Neural cell (in vitro differentiated cells): ENCODE results near the gene REXO5.

Source experiments
- EZH2 ChIP-seq: fragments of 200-600, 300-800 bp; shearing (Covaris generic), sonication (generic); IDR thresholded peaks from 2 replicates; pipeline ENCODE4 v1.6.1; 2014; ENCODE audit warnings: antibody characterized with exemption, low read length, borderline replicate concordance, mild to moderate bottlenecking; ENCODE audit not compliant: insufficient read depth, poor library complexity, severe bottlenecking
- POLR2AphosphoS5 ChIP-seq: IDR thresholded peaks from 2 replicates; pipeline ENCODE4 v1.6.1; 2012
- SMC3 ChIP-seq: fragments of 450-650 bp; conservative IDR thresholded peaks from 2 replicates; pipeline ENCODE4 v1.6.1; 2014; ENCODE audit warnings: antibody characterized with exemption, mild to moderate bottlenecking, moderate library complexity; ENCODE audit not compliant: poor library complexity
- TAF1 ChIP-seq: IDR thresholded peaks from 2 replicates; pipeline ENCODE4 v1.6.1; 2012; ENCODE audit warnings: low read depth
- TF ChIP-seq, protein P1 (sequence below): fragments of 450-650 bp; IDR thresholded peaks from 2 replicates; pipeline ENCODE4 v1.5.1; 2014; ENCODE audit warnings: antibody characterized with exemption, mild to moderate bottlenecking, moderate library complexity; ENCODE audit not compliant: poor library complexity, severe bottlenecking
- TF ChIP-seq, protein P2 (sequence below): IDR thresholded peaks from 2 replicates; pipeline ENCODE4 v1.6.1; 2012; ENCODE audit warnings: borderline replicate concordance

DNA sequence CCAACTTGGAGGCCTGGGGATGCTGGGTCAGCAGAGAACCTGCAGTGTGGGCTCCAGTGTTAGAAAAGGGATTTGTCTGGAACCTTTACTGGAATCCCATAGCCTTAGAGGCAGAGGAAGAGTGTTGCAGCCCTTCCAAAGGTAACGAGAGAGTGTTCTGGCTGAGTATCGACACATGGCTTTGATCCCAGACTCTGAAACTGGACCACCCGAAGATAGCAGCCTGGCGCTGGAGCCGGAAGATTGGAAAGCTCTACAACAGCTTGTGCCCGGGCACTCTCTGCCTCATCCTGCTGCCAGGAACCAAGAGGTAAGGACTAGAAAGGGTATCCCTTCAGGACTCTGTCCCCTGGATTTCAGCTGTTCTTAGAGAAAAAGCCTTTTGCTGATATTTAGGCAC lies 39.7 kb downstream of the REXO5 start:
- TF ChIP-seq, protein P1, sequence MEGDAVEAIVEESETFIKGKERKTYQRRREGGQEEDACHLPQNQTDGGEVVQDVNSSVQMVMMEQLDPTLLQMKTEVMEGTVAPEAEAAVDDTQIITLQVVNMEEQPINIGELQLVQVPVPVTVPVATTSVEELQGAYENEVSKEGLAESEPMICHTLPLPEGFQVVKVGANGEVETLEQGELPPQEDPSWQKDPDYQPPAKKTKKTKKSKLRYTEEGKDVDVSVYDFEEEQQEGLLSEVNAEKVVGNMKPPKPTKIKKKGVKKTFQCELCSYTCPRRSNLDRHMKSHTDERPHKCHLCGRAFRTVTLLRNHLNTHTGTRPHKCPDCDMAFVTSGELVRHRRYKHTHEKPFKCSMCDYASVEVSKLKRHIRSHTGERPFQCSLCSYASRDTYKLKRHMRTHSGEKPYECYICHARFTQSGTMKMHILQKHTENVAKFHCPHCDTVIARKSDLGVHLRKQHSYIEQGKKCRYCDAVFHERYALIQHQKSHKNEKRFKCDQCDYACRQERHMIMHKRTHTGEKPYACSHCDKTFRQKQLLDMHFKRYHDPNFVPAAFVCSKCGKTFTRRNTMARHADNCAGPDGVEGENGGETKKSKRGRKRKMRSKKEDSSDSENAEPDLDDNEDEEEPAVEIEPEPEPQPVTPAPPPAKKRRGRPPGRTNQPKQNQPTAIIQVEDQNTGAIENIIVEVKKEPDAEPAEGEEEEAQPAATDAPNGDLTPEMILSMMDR = no peak
- TF ChIP-seq SMC3 (no peak), TAF1 (no peak), POLR2AphosphoS5 (no peak), EZH2 (no peak)
- TF ChIP-seq, protein P2, sequence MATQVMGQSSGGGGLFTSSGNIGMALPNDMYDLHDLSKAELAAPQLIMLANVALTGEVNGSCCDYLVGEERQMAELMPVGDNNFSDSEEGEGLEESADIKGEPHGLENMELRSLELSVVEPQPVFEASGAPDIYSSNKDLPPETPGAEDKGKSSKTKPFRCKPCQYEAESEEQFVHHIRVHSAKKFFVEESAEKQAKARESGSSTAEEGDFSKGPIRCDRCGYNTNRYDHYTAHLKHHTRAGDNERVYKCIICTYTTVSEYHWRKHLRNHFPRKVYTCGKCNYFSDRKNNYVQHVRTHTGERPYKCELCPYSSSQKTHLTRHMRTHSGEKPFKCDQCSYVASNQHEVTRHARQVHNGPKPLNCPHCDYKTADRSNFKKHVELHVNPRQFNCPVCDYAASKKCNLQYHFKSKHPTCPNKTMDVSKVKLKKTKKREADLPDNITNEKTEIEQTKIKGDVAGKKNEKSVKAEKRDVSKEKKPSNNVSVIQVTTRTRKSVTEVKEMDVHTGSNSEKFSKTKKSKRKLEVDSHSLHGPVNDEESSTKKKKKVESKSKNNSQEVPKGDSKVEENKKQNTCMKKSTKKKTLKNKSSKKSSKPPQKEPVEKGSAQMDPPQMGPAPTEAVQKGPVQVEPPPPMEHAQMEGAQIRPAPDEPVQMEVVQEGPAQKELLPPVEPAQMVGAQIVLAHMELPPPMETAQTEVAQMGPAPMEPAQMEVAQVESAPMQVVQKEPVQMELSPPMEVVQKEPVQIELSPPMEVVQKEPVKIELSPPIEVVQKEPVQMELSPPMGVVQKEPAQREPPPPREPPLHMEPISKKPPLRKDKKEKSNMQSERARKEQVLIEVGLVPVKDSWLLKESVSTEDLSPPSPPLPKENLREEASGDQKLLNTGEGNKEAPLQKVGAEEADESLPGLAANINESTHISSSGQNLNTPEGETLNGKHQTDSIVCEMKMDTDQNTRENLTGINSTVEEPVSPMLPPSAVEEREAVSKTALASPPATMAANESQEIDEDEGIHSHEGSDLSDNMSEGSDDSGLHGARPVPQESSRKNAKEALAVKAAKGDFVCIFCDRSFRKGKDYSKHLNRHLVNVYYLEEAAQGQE = no peak
